Endodermal cell (in vitro differentiated cells): ENCODE data around the gene PSORS1C1. TPM values are rescaled to one million over a fixed set of nuclear protein-coding genes. Genes with fewer than 3 reads are reported as not detected.

Experiments
- DNase-seq: peaks from one replicate; pipeline ENCODE4 v3.0.0-alpha.2; 2017
- H3K27ac ChIP-seq: 2 replicates; pipeline ENCODE4 v1.5.1; 2013; ENCODE audit warnings: mild to moderate bottlenecking, low read depth, low read length, moderate library complexity
- H3K27me3 ChIP-seq: 2 replicates; pipeline ENCODE4 v1.6.1; 2013; ENCODE audit warnings: mild to moderate bottlenecking, low read length, moderate library complexity; ENCODE audit not compliant: insufficient read depth, control insufficient read depth, poor library complexity, severe bottlenecking
- H3K36me3 ChIP-seq: 2 replicates; pipeline ENCODE4 v1.7.0; 2013; ENCODE audit warnings: mild to moderate bottlenecking, low read length, moderate library complexity; ENCODE audit not compliant: control insufficient read depth, insufficient read depth
- H3K4me1 ChIP-seq: one replicate; pipeline ENCODE4 v1.7.0; 2013; ENCODE audit warnings: low read length; ENCODE audit not compliant: control insufficient read depth, insufficient read depth
- H3K4me3 ChIP-seq: 2 replicates; pipeline ENCODE4 v1.5.1; 2013; ENCODE audit warnings: mild to moderate bottlenecking, low read length, moderate library complexity
- H3K9ac ChIP-seq: 2 replicates; pipeline ENCODE4 v1.6.1; 2013; ENCODE audit warnings: mild to moderate bottlenecking, low read length, moderate library complexity; ENCODE audit not compliant: poor library complexity, severe bottlenecking; ENCODE audit errors: extremely low read depth
- H3K9me3 ChIP-seq: 2 replicates; pipeline ENCODE4 v1.6.1; 2013; ENCODE audit warnings: mild to moderate bottlenecking, low read length, moderate library complexity; ENCODE audit not compliant: control insufficient read depth
- H3K27ac Mint-ChIP-seq: 2 replicates; pipeline ENCODE4 v1.8.0; 2020; ENCODE audit warnings: mixed read lengths
- H3K27me3 Mint-ChIP-seq: 2 replicates; pipeline ENCODE4 v1.8.0; 2021; ENCODE audit warnings: mild to moderate bottlenecking, mixed read lengths; ENCODE audit not compliant: insufficient read depth
- H3K36me3 Mint-ChIP-seq: 2 replicates; pipeline ENCODE4 v1.8.0; 2020; ENCODE audit warnings: low read depth, mixed read lengths
- H3K4me1 Mint-ChIP-seq: 2 replicates; pipeline ENCODE4 v1.8.0; 2020; ENCODE audit warnings: mixed read lengths
- H3K4me3 Mint-ChIP-seq: 2 replicates; pipeline ENCODE4 v1.8.0; 2020; ENCODE audit warnings: mild to moderate bottlenecking, moderate library complexity, mixed read lengths
- H3K9me3 Mint-ChIP-seq: 2 replicates; pipeline ENCODE4 v1.8.0; 2020; ENCODE audit warnings: mild to moderate bottlenecking, mixed read lengths
- CTCF ChIP-seq: fragments of 200-600 bp; sonication (generic); conservative IDR thresholded peaks from 2 replicates; pipeline ENCODE4 v1.5.0; 2021; ENCODE audit warnings: antibody characterized with exemption, mild to moderate bottlenecking
- WGBS, 2 experiments: methylation state at CpG; one replicate each; pipeline versions ENCODE4 v1.1.5 to v1.1.7; 2013; ENCODE audit warnings: missing lambda C conversion rate in 2 of 2, mixed read lengths in 1 of 2; ENCODE audit not compliant: insufficient coverage in 1 of 2, insufficient read length in 1 of 2; 5-methylcytosine and 5-hydroxymethylcytosine counted together
- total RNA-seq, 2 donors: library from RNA; stranded (reverse); fragmentation: NEBNext Ultra II Directional in 1 of 2; extraction: Animal tissue kit (Norgen Biotek cat#: 25700) in 1 of 2; gene quantifications; 2 replicates in 1 of 2; 3 replicates in 1 of 2; pipeline ENCODE4 v1.2.1, GENCODE V29; 2021

Gene PSORS1C1
- total RNA-seq, 2 donors from 2014 or later = 1.1 to 1.2 TPM

- Histone ChIP-seq H3K4me3 (peak within 1 kb of the TSS; percentile 96), H3K27ac (no peak within 1 kb of the TSS), H3K4me1 (peaks cover 3% of the 10 kb centered on the region), H3K9ac (peak within 1 kb of the TSS; percentile 51), H3K36me3 (peaks cover 24% of the 10 kb centered on the region), H3K9me3 (no peaks in the 10 kb centered on the region), H3K27me3 (no peaks in the 10 kb centered on the region)
- DNase-seq = no peak
- no peaks in the 10 kb centered on the region for H3K27me3 Mint-ChIP-seq
- H3K4me1 Mint-ChIP-seq = peaks cover 17% of the 10 kb centered on the region
- no peaks in the 10 kb centered on the region for H3K9me3 Mint-ChIP-seq
- peak within 1 kb of the TSS; percentile 89 for H3K27ac Mint-ChIP-seq
- 16% methylated on average over 12 to 14 of the region's 14 CpGs for WGBS, 2 experiments
- no peak for TF ChIP-seq CTCF
- H3K4me3 Mint-ChIP-seq = peak within 1 kb of the TSS; percentile 86
- H3K36me3 Mint-ChIP-seq = peaks cover 40% of the 10 kb centered on the region
These were observed 43.0 kb downstream of the PSORS1C1 start, which contains the start of gene CCHCR1 for GRCh38 chr6:31157513-31158139. TSS of gene CCHCR1 (minus strand) at chr6:31157802. CDS start at chr6:31157600, 202 bp downstream.

- H3K4me3 Mint-ChIP-seq = peak within 1 kb of the TSS; percentile 86
- peak within 1 kb of the TSS; percentile 89 for H3K27ac Mint-ChIP-seq
- no peaks in the 10 kb centered on the region for H3K9me3 ChIP-seq
- peaks cover 3% of the 10 kb centered on the region for H3K4me1 ChIP-seq
- no peaks in the 10 kb centered on the region for H3K27me3 ChIP-seq
- H3K9me3 Mint-ChIP-seq = no peaks in the 10 kb centered on the region
- 0 to 1% methylated on average over 31 to 65 of the region's 65 CpGs for WGBS, 2 experiments
- H3K4me3 ChIP-seq = peak within 1 kb of the TSS; percentile 96
- H3K36me3 Mint-ChIP-seq = peaks cover 38% of the 10 kb centered on the region
- H3K9ac ChIP-seq = peak within 1 kb of the TSS; percentile 51
- no peak within 1 kb of the TSS for H3K27ac ChIP-seq
- H3K4me1 Mint-ChIP-seq = peaks cover 17% of the 10 kb centered on the region
- peaks cover 29% of the 10 kb centered on the region for H3K36me3 ChIP-seq
- peak; percentile 99 for DNase-seq
- TF ChIP-seq CTCF = no peak
- no peaks in the 10 kb centered on the region for H3K27me3 Mint-ChIP-seq
These were observed 43.7 kb downstream of the PSORS1C1 start, which contains the start of gene TCF19 for GRCh38 chr6:31158140-31158862. TSS of gene TCF19 (plus strand) at chr6:31158589. CDS start at chr6:31159470, 881 bp downstream.

GRCh38 chr6:31158863-31159855 is 44.6 kb downstream of the PSORS1C1 start:
- Histone ChIP-seq H3K9me3 (no peaks in the 10 kb centered on the region), H3K27me3 (no peaks in the 10 kb centered on the region), H3K4me3 (peak overlapping the region; percentile 96), H3K4me1 (peaks cover 3% of the 10 kb centered on the region), H3K36me3 (peaks cover 27% of the 10 kb centered on the region), H3K27ac (no peak overlapping the region), H3K9ac (peak overlapping the region; percentile 24)
- peak overlapping the region; percentile 86 for H3K4me3 Mint-ChIP-seq
- peak; percentile 84 for DNase-seq
- no peaks in the 10 kb centered on the region for H3K9me3 Mint-ChIP-seq
- peak overlapping the region; percentile 88 for H3K27ac Mint-ChIP-seq
- peaks cover 17% of the 10 kb centered on the region for H3K4me1 Mint-ChIP-seq
- peak; percentile 61 for TF ChIP-seq CTCF
- peaks cover 39% of the 10 kb centered on the region for H3K36me3 Mint-ChIP-seq
- WGBS, 2 experiments = 9 to 13% methylated on average over 22 to 35 of the region's 35 CpGs
- H3K27me3 Mint-ChIP-seq = no peaks in the 10 kb centered on the region
